GM21360 (cell line): ENCODE measurements around the gene NKAPL.

Source experiments
- ATAC-seq: cut with Tn5 transposase; IDR thresholded peaks from one replicate; pipeline ENCODE4 v1.9.1; 2021; ENCODE audit warnings: mild to moderate bottlenecking, moderate library complexity; ENCODE audit not compliant: unreplicated experiment

Gene NKAPL

DNA sequence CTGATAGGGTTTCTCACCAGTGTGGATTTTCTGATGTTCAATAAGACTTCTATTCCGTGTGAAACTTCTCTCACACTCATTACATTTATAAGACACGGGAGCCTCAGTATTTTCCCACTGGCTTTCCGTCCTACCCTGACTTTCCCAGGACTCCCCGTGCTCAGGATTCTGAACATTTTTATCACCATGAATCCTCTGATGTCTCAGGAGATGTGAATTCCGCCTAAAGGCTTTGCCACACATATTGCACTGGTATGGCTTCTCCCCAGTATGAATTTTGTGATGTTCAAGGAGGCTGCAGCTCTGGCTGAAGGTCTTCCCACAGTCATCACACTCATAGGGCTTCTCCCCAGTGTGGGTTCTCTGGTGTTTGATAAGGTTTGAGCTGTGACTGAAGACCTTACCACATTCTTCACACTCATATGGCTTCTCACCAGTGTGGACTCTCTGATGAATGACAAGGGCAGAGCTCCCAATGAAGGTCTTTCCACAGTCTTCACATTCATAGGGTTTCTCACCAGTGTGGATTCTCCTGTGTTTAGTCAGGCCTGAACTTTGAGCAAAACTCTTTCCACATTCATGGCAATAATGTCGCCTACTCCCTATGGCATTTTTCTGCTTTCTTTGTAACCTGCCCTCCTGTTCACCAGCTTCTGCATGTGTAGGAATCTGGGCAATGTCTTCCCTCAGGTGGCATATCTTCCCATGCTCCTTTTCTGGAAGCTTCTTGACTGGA lies 13.7 kb upstream of the NKAPL start:
- no peak for ATAC-seq

DNA sequence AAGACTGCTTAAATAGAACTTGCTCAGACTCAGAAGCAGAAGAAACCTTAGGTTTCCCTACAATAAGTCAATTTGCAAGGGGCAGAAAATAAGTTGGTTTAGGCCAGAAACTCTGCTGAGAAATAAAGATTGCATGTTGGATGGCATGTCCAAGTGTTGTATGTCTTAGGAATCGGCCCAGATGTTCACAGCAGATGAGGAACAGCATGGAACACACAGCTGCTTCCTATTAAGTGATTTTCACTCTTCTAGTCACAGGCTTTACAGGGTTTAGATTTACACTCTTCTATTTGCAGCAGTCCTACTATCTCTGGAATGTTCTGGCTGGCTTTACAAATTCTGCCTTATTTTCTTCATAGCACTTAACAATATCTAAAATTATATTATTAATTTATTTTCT lies 10.2 kb upstream of the NKAPL start:
- no peak for ATAC-seq

DNA sequence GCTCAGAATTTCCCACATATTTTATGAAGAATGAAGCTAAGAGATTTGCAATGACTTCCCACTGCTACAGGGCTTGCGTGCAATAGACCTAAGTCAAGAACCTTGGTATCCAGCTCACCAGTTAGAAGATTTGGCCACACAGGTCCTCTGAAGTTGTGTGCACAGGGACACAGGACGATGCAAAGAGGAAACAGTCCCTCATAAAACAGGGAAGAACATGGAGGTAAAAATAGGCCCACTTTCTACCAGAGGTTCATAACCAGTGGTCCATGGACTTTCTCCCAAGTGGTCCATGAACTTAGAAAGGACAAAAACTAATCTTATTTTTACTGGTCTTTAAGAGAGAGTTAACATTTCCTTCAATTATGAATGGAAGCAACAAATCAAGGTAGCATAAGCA lies 8.3 kb upstream of the NKAPL start:
- no peak for ATAC-seq

DNA sequence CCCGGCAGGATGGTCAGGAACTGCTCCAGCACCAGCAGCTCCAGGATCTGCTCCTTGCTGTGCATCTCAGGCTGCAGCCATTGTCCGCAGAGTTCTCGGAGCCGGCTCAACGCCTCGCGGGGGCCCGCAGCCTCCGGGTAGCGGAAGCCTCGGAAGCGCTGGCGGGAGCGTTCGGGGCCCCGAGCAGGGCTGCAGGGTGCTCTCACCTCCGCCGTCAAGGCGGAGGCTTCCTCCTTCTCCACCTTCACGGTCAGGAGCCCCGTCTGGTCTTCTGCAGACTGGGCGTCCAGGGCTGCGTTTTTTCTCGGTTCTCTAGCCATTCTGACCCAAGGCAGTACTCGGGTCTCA lies 7.5 kb upstream of the NKAPL start:
- peak; percentile 31 for ATAC-seq

DNA sequence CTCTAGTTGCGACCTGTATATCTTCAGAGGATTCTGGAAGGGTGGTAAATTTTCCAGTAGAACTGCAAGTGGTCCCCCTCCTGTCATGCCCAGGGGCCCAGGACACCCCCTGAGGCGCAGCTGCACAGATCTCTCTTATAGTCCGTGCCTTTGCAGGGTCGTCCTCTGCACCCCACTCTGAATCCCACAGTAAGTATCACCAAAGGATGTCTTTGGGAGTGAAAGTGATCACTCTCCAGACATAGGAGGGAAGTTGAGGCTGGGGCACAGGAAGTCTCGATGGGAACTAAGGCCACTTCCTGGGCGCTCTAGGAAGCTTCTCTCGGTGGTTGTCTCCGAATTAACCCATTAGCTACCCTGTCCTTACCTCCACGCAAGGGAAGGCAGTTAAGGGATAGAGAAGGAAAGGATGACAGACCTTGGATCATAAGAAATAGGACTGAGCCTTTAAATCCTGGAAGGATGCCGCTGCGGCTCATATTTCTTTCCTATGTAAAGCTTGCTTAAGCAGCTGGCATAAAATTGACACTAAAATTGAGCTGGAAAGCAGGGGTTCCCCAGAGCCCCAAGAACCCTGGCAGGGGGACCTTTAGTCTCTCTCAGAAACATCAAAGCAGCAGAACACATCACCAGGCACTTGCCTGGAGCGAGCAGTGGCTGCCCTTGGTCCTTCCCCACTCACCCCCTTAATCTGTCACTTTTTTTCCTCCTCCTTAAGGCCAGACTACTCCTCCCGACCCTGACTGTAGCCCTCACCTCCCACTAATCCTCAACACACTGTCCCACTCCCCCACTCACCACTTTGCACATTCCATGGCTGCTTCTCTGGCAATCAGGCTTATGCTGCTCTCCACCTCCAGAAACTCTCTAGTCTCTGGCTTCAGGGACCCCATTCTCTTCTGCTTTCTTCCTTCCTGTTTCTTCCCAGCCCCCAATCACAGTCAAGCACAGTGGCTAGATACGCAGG lies 6.8 kb upstream of the NKAPL start, which contains the start of gene ZKSCAN4:
Gene ZKSCAN4 (minus strand): TSS at position 261 of the 967 bp plus-strand sequence. CDS start 289 bp downstream, outside the sequence.
- peak; percentile 65 for ATAC-seq

DNA sequence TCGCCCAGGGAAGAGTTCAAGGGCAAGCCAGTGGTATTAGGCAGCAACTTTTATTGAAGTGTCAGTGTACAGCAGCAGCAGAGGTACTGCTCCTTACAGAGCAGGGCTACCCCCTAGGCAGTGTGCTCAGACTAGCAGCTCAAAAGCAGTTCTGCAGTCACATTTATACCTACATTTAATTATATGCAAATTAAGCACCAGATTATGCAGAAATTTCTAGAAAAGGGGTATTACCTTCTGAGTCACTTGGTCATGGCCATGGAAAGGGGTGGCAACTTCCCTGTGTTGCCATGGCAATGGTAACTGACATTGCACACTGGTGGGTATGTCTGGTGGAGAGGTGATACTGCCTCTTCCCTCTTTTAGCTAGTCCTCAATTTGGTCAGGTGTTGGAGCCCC lies 5.0 kb upstream of the NKAPL start:
- no peak for ATAC-seq

DNA sequence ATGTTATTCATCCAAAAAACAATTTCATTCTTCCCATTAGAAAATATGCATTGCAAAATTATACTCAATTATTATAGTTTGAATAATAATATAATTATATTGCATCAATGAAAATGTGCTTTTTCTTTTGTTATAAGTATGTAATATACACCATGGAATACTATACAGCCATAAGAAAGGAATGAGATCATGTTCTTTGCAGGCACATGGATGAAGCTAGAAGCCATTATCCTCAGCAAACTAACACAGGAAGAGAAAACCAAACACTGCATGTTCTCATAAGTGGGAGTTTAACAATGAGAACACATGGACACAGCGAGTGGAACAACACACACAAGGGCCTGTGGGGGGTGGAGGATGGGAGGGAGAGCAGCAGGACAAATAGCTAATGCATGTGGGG lies 2.1 kb upstream of the NKAPL start:
- ATAC-seq, result no peak

DNA sequence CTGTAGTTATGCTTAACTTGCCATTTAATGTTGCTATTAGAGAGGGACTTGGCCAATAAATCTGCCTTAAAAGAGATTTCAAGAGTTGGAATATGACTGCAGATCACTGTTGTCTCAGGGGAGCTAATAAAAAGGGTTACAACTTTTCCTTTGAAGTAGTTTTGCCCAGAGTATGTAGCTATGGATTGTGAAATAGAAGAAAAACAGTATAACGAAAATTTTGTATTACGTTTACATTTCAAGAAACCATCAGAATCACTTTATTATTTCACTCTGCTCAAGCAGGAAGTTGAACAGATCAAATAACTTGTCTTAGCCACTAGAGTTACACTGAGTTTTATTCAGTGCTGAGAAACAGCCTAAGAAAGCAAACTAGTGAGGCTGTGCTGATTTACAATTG lies 4.8 kb downstream of the NKAPL start:
- no peak for ATAC-seq

DNA sequence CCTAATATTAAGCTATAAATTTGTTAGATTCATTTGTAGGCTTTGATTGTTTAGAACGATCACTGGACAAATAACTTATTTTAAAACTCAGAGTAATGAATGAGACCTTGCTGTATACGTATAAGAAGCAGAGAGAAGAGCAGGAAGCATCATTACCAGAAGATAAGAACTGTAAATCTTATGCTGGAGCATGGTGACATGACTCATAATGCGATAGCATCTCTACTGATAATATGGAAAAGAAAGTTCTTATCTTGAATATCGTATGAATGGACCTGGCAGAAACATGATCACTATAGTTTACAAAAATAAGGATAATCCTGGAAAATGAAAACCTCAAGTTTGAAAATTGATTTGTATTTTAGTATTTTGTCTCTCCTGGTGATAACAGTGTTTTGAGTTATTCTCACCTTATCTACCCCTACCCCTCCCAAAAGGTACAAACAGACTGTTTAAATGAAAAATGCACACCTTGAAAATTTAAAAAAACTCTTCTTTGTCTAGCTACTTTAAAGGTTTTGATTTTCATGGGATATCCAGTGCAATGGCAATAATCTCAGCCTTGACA lies 5.8 kb downstream of the NKAPL start:
- ATAC-seq, result no peak

DNA sequence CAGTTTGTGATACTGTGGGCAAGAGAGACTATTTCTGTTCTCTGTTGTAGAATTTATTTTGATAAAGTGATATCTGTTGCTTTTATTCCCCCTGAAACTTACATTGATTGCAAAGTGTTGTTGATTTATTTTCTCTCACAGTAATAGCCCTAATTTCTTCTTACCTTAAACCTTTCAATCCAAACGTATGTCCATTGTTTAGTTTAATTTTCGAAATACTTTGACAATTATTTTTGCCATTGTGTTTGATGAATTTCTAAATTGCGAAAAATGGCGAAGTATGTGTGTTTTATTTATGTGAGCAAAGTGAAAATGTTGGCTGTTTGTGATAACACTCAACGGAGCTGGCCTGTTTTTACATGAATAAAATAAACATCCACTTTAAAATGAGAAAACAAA lies 7.5 kb downstream of the NKAPL start:
- ATAC-seq, result no peak

DNA sequence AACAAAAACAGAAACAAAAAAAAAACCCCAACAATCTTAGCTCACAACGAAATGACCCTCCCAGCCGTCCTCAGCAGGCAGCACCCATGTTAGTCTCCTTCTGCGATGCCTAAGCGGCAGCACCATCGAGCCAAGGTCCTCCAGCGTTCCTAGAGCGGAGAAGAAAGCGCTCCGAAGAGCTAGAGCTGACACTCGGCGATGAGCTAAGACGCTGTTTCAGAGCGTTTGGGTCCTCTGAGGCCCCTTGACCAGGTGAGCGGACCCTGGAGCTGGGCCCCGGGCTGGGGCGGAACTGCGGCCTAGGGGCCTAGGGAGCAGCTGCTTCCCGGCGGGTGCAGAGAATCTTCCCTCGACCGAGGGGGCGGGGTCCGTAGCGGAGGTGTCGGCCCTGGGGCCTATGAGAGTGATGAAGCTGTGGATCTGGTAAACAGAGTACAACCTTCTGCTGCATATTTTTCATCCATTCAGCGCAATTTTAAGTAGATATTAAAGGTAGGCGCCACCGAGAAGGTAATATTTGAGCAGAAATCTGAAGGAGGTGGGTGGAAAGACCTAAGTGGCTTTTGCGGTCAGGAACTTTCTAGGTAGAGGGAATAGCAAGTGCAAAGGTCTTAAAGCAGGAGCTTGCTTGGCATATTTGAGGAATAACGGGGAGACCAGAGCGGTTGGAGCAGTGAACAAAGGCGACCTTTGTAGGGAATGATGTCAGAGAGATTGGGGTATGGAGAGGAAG lies 8.0 kb downstream of the NKAPL start, which contains the start of gene ZSCAN26:
Gene ZSCAN26 (plus strand): TSS at position 182 of the 733 bp plus-strand sequence. CDS start 4,777 bp downstream, outside the sequence.
- ATAC-seq, result peak; percentile 85

DNA sequence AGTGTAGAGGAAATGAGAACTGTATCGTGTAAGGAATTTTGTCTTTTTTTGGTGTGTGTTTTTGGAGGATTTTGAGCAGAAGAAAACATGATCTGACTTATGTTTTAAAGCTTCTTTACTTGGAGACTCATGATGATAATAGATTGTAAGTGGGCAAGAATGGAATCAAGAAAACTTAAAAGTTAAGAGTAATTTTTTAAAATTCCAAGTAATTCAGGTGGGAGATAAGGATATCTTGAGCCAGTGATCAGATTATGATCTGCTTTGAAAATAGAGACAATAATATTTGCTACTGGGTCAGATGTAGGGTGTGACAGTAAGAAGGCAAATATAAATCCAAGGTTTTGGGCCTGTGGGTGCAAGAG lies 8.6 kb downstream of the NKAPL start:
- ATAC-seq, result no peak

DNA sequence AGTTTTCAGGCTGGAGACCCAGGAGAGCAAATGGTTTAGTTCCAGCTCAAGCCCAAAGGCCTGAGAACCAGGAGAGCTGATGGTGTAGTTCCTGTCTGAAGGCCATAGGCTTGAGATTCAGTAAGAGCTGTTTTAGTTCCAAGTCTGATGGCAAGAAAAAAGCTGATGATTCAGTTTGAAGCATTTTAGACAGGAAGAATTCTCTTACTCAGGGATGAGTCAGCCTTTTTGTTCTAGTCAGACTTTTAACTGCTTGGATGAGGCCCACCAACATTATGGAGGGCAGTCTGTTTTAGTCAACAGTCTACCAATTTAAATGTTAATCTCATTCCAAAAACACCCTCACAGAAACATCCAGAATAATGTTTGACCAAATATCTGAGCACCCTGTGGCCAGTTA lies 10.4 kb downstream of the NKAPL start:
- ATAC-seq, result no peak

DNA sequence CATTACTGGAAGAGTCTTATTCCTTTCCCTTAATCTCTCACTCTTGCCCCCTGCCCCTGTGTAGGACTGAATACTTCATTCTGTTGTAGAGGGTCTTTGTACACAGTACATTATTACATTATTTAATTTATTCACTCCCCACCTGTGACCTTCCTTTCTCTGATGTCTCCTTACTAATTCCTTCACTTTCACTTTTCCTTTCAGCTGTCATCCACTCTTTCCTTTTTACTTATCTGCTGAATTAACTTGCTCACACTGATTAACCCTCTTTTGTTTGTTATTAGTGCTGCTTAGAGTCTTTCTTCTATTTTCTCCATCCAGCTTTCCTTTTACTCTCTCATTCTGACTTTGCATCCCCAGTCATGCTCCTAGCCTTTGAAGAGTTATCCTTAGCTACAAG lies 15.8 kb downstream of the NKAPL start:
- ATAC-seq, result no peak

DNA sequence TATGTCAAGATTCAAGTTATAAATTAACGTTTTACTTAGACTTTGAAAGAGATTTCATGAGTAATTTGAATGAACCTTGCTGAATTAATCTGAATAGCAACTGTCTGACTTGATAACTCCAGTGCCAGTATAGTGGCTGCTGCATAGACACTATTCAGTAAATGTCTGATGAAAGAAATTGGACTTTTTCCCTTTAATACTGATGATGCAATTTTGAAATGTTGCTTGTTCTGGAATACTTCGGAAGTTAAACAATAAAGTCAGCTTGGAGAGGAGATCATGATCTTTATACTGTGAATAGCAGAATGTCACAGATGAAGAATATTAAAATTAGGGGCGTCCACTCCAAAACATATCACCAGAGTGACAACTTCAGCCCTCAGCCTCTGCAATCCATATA lies 18.6 kb downstream of the NKAPL start:
- no peak for ATAC-seq

DNA sequence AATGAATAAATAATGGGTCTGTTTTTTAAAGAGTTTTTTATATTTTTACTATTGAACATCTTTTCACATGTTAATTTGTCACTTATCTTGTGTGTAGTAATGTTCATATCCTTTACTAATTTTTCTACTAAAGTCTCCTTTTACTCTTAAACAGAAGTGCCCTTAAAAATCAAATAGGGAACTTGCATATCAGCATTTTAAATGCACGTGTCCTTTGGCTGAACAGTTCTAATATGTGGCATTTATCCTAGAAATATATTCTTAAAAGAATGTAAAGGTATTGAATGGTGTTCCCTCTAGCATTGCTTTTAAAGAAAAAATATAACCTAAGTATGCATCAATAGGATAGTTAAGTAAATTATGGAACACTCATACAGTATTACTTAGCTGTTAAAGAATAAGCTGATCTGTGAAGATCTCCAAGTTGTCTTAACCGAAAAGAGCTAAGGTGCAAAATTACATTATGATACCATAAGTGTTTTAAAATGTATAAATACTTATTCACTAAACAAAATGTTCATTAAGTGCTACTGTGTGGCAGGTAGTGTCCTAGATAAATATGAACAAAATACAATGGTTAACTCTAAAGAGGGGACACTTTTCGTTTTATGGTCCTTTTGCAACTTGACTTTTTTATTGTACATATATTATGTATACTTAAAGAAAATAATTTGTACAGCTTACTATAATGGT lies 21.6 kb downstream of the NKAPL start:
- ATAC-seq, result no peak

DNA sequence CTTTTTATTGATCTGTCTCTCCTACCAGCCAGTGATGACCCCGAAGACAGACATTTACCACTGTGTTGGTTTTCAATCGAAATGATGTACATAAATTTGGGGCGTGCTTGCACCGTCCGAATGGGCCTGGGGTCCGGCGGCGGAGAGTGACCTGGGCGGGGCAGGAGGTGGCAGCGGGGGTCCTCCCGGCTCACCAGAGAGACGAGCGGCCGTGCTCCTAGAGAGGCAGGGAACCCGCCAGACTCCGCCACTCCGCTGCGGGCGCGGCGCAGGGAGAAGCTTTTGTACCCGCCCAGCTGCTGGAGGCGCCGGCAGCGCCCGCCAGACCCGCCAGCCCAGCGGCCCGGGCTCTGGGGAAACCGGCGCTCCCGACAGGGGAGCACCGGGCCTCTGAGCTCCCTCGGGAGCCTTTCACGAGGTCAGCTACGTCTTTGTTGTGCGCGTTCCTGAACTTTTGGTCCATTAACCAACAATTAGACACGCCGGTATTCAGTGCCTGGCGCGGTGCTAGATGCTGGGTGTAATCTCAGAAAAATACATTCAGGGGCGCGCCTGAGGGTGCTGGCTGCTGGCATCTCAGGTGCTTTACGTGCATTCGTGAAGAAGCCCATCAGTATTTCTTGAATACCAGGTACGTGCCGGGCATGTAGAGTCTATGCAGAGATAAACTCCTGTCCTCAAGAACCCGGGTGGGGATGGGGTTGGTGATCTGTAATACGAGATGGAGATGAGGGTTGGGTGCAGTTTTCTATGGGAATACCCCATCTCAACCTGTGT lies 22.4 kb downstream of the NKAPL start, which contains the start of gene PGBD1:
Gene PGBD1 (plus strand): TSS at position 285 of the 777 bp plus-strand sequence. CDS start 2,242 bp downstream, outside the sequence.
- ATAC-seq, result peak; percentile 75

DNA sequence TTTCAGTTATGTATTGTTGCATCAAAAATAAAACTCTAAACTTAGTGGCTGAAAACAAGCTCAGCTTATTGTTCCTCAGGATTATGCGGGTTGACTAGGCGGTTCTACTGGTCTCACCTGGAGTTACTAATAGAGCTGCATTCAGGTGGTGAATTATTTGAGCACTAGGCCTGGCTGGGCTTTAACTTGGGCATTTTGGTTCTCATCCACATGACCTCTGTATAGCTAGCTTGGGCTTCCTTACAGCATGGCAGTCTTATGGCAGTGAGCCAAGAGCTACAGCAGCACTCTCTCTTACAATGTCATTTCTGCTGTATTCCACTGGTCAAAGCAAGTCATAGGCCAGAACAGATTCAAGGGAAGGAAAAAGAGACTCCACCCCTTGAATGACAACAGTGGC lies 23.8 kb downstream of the NKAPL start:
- no peak for ATAC-seq

DNA sequence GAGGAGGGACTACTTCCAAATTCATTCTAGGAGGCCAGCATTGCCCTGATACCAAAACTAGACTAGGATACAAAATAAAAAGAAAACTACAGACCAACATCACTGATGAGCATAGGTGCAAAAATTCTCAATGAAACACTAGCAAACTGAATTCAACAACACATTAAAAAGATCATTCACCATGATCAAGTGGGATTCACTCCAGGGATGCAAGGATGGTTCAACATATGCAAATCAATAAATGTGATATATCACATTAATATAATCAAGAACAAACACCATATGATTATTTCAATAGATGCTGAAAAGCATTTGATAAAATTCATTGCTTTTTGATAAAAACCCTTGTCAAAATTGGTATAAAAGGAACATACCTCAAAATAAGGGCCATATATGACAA lies 32.5 kb downstream of the NKAPL start:
- ATAC-seq, result no peak
